ENCODE data around the gene FAM193B.
"Not testable (repeated sequence)": the region's sequence is repeated elsewhere in the genome, so short reads cannot be mapped to it uniquely, and the experiment has no call there.

FAM193B gene

GRCh38 chr5:177576169-177576568 is 21.8 kb upstream of the FAM193B start:
- Histone ChIP-seq H3K27ac (ENCODE audit: low read depth, low read length) (no peak overlapping the region), H3K9ac (ENCODE audit: low read depth, low read length) (no peak overlapping the region), H3K9me3 (ENCODE audit: insufficient read depth, low read depth, low read length) (no peaks in the 10 kb centered on the region), H3K36me3 (ENCODE audit: insufficient read depth, low read length) (no peaks in the 10 kb centered on the region), H3K27me3 (ENCODE audit: insufficient read depth, low read length) (peaks cover 4% of the 10 kb centered on the region; the same call in 1 of the 2 replicates), H3K4me3 (ENCODE audit: low read length) (no peak overlapping the region), H3K4me1 (ENCODE audit: insufficient read depth, low read length) (0 out of 2 replicates have a peak, but pooled peaks cover 2% of the 10 kb centered on the region)
- 81% methylated on average over 10 of the region's 10 CpGs for WGBS

DNA sequence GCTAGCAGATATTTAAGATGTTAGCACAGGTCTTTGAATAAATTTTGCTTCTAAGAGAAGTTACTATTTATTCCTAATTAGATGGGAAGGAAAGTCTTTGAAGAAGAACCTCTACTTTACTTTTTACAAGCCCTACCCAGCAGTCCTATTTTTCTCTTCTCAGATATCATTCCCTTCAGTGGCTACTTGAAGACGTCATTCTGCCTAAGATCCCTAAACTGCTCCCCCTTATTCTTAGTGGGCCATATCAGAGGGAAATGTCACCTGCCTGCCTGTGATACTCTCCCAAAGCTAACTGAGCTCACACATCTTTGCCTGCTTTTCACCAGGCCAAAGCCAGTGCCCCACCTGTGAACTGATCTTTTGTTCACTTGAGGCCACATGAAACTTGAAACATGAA is 21.1 kb upstream of the FAM193B start:
- Histone ChIP-seq H3K9me3 (ENCODE audit: insufficient read depth, low read depth, low read length) (no peaks in the 10 kb centered on the region), H3K9ac (ENCODE audit: low read depth, low read length) (no peak overlapping the region), H3K4me3 (ENCODE audit: low read length) (no peak overlapping the region), H3K27me3 (ENCODE audit: insufficient read depth, low read length) (peaks cover 3% of the 10 kb centered on the region; the same call in 1 of the 2 replicates), H3K27ac (ENCODE audit: low read depth, low read length) (no peak overlapping the region), H3K36me3 (ENCODE audit: insufficient read depth, low read length) (no peaks in the 10 kb centered on the region), H3K4me1 (ENCODE audit: insufficient read depth, low read length) (0 out of 2 replicates have a peak, but pooled peaks cover 2% of the 10 kb centered on the region)
- WGBS, result 83% methylated on average over 1 of the region's 1 CpG

DNA sequence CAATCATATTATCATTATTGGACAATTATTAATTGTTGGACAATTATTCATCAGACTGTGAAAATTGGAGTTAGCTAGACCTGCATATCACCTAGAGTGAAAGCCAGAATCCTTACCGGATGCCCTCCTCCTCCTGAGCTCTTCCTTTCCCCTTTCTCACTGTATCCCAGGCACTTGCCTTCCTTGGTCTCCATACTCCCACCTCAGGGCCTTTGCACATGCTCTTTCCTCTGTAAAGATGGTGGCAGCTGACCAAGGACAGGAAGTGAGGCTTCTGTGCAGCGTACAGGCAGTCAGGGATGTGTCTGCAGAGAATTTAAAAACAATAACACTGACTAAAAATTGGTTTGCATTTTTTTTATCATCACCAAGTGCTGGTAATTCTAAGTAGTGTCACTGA is 15.5 kb upstream of the FAM193B start:
- WGBS, result 89% methylated on average over 1 of the region's 2 CpGs
- H3K4me1 ChIP-seq (ENCODE audit: insufficient read depth, low read length), result no peaks in the 10 kb centered on the region
- no peaks in the 10 kb centered on the region for H3K36me3 ChIP-seq (ENCODE audit: insufficient read depth, low read length)
- H3K9me3 ChIP-seq (ENCODE audit: insufficient read depth, low read depth, low read length), result no peaks in the 10 kb centered on the region
- H3K27me3 ChIP-seq (ENCODE audit: insufficient read depth, low read length), result no peaks in the 10 kb centered on the region
- no peak overlapping the region for H3K27ac ChIP-seq (ENCODE audit: low read depth, low read length)
- no peak overlapping the region for H3K9ac ChIP-seq (ENCODE audit: low read depth, low read length)
- no peak overlapping the region for H3K4me3 ChIP-seq (ENCODE audit: low read length)

- no peaks in the 10 kb centered on the region for H3K27me3 ChIP-seq (ENCODE audit: insufficient read depth, low read length)
- H3K9ac ChIP-seq (ENCODE audit: low read depth, low read length), result no peak overlapping the region
- no peaks in the 10 kb centered on the region for H3K36me3 ChIP-seq (ENCODE audit: insufficient read depth, low read length)
- whole genome bisulfite sequencing, result 82% methylated on average over 7 of the region's 7 CpGs
- H3K4me3 ChIP-seq (ENCODE audit: low read length), result no peak overlapping the region
- H3K9me3 ChIP-seq (ENCODE audit: insufficient read depth, low read depth, low read length), result no peaks in the 10 kb centered on the region
- no peaks in the 10 kb centered on the region for H3K4me1 ChIP-seq (ENCODE audit: insufficient read depth, low read length)
- H3K27ac ChIP-seq (ENCODE audit: low read depth, low read length), result no peak overlapping the region
Measured at GRCh38 chr5:177568326-177568725, 14.0 kb upstream of the FAM193B start.

GRCh38 chr5:177565046-177565445 is 10.7 kb upstream of the FAM193B start:
- WGBS, result 90% methylated on average over 8 of the region's 8 CpGs
- Histone ChIP-seq H3K9ac (ENCODE audit: low read depth, low read length) (no peak overlapping the region), H3K9me3 (ENCODE audit: insufficient read depth, low read depth, low read length) (peaks cover 5% of the 10 kb centered on the region), H3K27me3 (ENCODE audit: insufficient read depth, low read length) (no peaks in the 10 kb centered on the region), H3K27ac (ENCODE audit: low read depth, low read length) (no peak overlapping the region), H3K4me1 (ENCODE audit: insufficient read depth, low read length) (no peaks in the 10 kb centered on the region), H3K4me3 (ENCODE audit: low read length) (no peak overlapping the region), H3K36me3 (ENCODE audit: insufficient read depth, low read length) (no peaks in the 10 kb centered on the region)

- not testable (repeated sequence) for H3K4me1 ChIP-seq (ENCODE audit: insufficient read depth, low read length); H3K4me3 ChIP-seq (ENCODE audit: low read length); H3K27me3 ChIP-seq (ENCODE audit: insufficient read depth, low read length); H3K9ac ChIP-seq (ENCODE audit: low read depth, low read length); H3K9me3 ChIP-seq (ENCODE audit: insufficient read depth, low read depth, low read length); H3K27ac ChIP-seq (ENCODE audit: low read depth, low read length); H3K36me3 ChIP-seq (ENCODE audit: insufficient read depth, low read length)
- 51% methylated on average over 5 of the region's 8 CpGs for WGBS
Measured at GRCh38 chr5:177559446-177559941, 5.1 kb upstream of the FAM193B start.

DNA sequence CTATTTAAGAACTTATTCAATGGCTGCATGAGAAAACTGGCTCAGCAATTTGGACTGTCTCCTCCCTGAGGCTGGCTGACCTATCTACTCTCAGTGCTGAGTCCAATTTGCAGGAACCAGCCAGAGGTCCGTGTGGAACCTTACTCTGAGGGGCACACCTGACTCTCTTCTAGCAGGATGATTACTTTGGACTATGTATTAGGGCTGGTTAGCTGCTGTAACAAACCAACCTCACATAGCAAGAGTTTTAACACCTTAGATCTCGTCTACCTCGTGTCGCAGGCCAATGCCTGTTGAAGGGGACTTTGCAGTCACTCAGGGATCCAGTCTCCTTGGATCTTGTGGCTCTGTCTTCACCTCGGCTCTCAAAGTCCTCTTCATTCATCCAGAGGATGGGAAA is 3.4 kb upstream of the FAM193B start:
- Histone ChIP-seq H3K9me3 (ENCODE audit: insufficient read depth, low read depth, low read length) (peaks cover 5% of the 10 kb centered on the region), H3K36me3 (ENCODE audit: insufficient read depth, low read length) (0 out of 2 replicates have a peak, but pooled peaks cover under 1% of the 10 kb centered on the region), H3K4me3 (ENCODE audit: low read length) (no peak overlapping the region), H3K4me1 (ENCODE audit: insufficient read depth, low read length) (0 out of 2 replicates have a peak, but pooled peaks cover 2% of the 10 kb centered on the region), H3K27me3 (ENCODE audit: insufficient read depth, low read length) (no peaks in the 10 kb centered on the region), H3K27ac (ENCODE audit: low read depth, low read length) (no peak overlapping the region), H3K9ac (ENCODE audit: low read depth, low read length) (no peak overlapping the region)
- WGBS, result 86% methylated on average over 5 of the region's 5 CpGs

GRCh38 chr5:177557041-177557647 is 2.8 kb upstream of the FAM193B start:
- Histone ChIP-seq H3K9me3 (ENCODE audit: insufficient read depth, low read depth, low read length) (peaks cover under 1% of the 10 kb centered on the region), H3K27me3 (ENCODE audit: insufficient read depth, low read length) (no peaks in the 10 kb centered on the region), H3K36me3 (ENCODE audit: insufficient read depth, low read length) (peaks cover 7% of the 10 kb centered on the region), H3K4me1 (ENCODE audit: insufficient read depth, low read length) (0 out of 2 replicates have a peak, but pooled peaks cover 3% of the 10 kb centered on the region), H3K4me3 (ENCODE audit: low read length) (no peak overlapping the region), H3K27ac (ENCODE audit: low read depth, low read length) (no peak overlapping the region), H3K9ac (ENCODE audit: low read depth, low read length) (no peak overlapping the region)
- WGBS, result 90% methylated on average over 4 of the region's 4 CpGs

GRCh38 chr5:177555665-177556064 is 1.3 kb upstream of the FAM193B start:
- WGBS, result 91% methylated on average over 5 of the region's 5 CpGs
- Histone ChIP-seq H3K36me3 (ENCODE audit: insufficient read depth, low read length) (peaks cover 22% of the 10 kb centered on the region), H3K9me3 (ENCODE audit: insufficient read depth, low read depth, low read length) (no peaks in the 10 kb centered on the region), H3K4me1 (ENCODE audit: insufficient read depth, low read length) (0 out of 2 replicates have a peak, but pooled peaks cover 3% of the 10 kb centered on the region), H3K27ac (ENCODE audit: low read depth, low read length) (no peak overlapping the region), H3K4me3 (ENCODE audit: low read length) (no peak overlapping the region), H3K27me3 (ENCODE audit: insufficient read depth, low read length) (no peaks in the 10 kb centered on the region), H3K9ac (ENCODE audit: low read depth, low read length) (no peak overlapping the region)

GRCh38 chr5:177555228-177555627 is 865 bp upstream of the FAM193B start:
- H3K9me3 ChIP-seq (ENCODE audit: insufficient read depth, low read depth, low read length), result no peaks in the 10 kb centered on the region
- H3K9ac ChIP-seq (ENCODE audit: low read depth, low read length), result no peak overlapping the region
- peaks cover 27% of the 10 kb centered on the region for H3K36me3 ChIP-seq (ENCODE audit: insufficient read depth, low read length)
- no peak overlapping the region for H3K27ac ChIP-seq (ENCODE audit: low read depth, low read length)
- no peak overlapping the region; the same call in 1 of the 2 replicates for H3K4me3 ChIP-seq (ENCODE audit: low read length)
- WGBS, result 100% methylated on average over 2 of the region's 2 CpGs
- H3K27me3 ChIP-seq (ENCODE audit: insufficient read depth, low read length), result no peaks in the 10 kb centered on the region
- 0 out of 2 replicates have a peak, but pooled peaks cover 3% of the 10 kb centered on the region for H3K4me1 ChIP-seq (ENCODE audit: insufficient read depth, low read length)

GRCh38 chr5:177553671-177554429 is 513 bp downstream of the FAM193B start:
- peak overlapping the region; percentile 69 for H3K27ac ChIP-seq (ENCODE audit: low read depth, low read length)
- WGBS, result under 1% methylated on average over 72 of the region's 72 CpGs
- peaks cover 29% of the 10 kb centered on the region for H3K36me3 ChIP-seq (ENCODE audit: insufficient read depth, low read length)
- H3K9me3 ChIP-seq (ENCODE audit: insufficient read depth, low read depth, low read length), result no peaks in the 10 kb centered on the region
- H3K4me1 ChIP-seq (ENCODE audit: insufficient read depth, low read length), result 0 out of 2 replicates have a peak, but pooled peaks cover 3% of the 10 kb centered on the region
- peak overlapping the region; percentile 91 for H3K4me3 ChIP-seq (ENCODE audit: low read length)
- peak overlapping the region; percentile 77 for H3K9ac ChIP-seq (ENCODE audit: low read depth, low read length)
- no peaks in the 10 kb centered on the region for H3K27me3 ChIP-seq (ENCODE audit: insufficient read depth, low read length)
